H1 (cell line): ENCODE results near the gene CEP250. TPM values are rescaled to one million over a fixed set of nuclear protein-coding genes. Genes with fewer than 3 reads are reported as not detected.

Experiments used
- CTCF ChIA-PET: fragments of 300-600 bp; sonication (Branson Sonifier 250); formaldehyde crosslinking; loops from one replicate; lab custom pipeline; 2021; ENCODE audit not compliant: partially characterized antibody; lab: Charles Lee
- POLR2A ChIA-PET: fragments of 300-600 bp; sonication (Branson Sonifier 250); formaldehyde crosslinking; loops from one replicate; lab custom pipeline; 2021; ENCODE audit warnings: inconsistent platforms; ENCODE audit not compliant: partially characterized antibody; lab: Charles Lee
- DNase-seq, 2 experiments: peaks; one replicate each; pipeline versions ENCODE4 v3.0.0 to v3.0.0-alpha.2; 2010 to 2022; ENCODE audit warnings: low spot score in 2 of 2, low read depth in 1 of 2, mixed read lengths in 1 of 2
- FAIRE-seq: peaks from 2 replicates; lab custom pipeline; 2011; peaks lifted over from hg19 to GRCh38; lab: Jason Lieb, UNC
- H2AFZ ChIP-seq: 2 replicates; pipeline ENCODE4 v1.8.1; 2012; ENCODE audit warnings: low read length, inconsistent platforms
- H2AK5ac ChIP-seq: 2 replicates; pipeline ENCODE4 v1.6.1; 2013; ENCODE audit warnings: low read depth, low read length
- H2BK120ac ChIP-seq: replicated peaks from 2 replicates; pipeline ENCODE3; 2013; ENCODE audit warnings: low read depth, low read length, inconsistent platforms
- H2BK12ac ChIP-seq: 2 replicates; pipeline ENCODE4 v1.6.1; 2013; ENCODE audit warnings: low read depth, low read length
- H2BK15ac ChIP-seq: 2 replicates; pipeline ENCODE4 v1.6.1; 2013; ENCODE audit warnings: low read length
- H2BK20ac ChIP-seq: 2 replicates; pipeline ENCODE4 v1.6.1; 2013; ENCODE audit warnings: low read length
- H2BK5ac ChIP-seq: 2 replicates; pipeline ENCODE4 v1.6.1; 2013; ENCODE audit warnings: low read depth, low read length
- H3K14ac ChIP-seq: 2 replicates; pipeline ENCODE4 v1.6.1; 2013; ENCODE audit warnings: inconsistent platforms; ENCODE audit not compliant: insufficient read length
- H3K18ac ChIP-seq: 2 replicates; pipeline ENCODE4 v1.6.1; 2013; ENCODE audit warnings: low read length; ENCODE audit errors: extremely low read depth
- H3K23ac ChIP-seq: 2 replicates; pipeline ENCODE4 v1.6.1; 2013; ENCODE audit warnings: inconsistent platforms; ENCODE audit not compliant: insufficient read length
- H3K23me2 ChIP-seq: 2 replicates; pipeline ENCODE4 v1.6.1; 2013; ENCODE audit warnings: low read depth, low read length
- H3K27ac ChIP-seq: 2 replicates; pipeline ENCODE4 v1.6.1; 2011; ENCODE audit warnings: low read depth, low read length, inconsistent platforms
- H3K27me3 ChIP-seq, 4 experiments: replicated peaks in 1 of 4; 1 replicate in 1 of 4; 2 replicates in 3 of 4; pipeline versions ENCODE4 v1.6.1 to v1.8.1; 2011 to 2013; ENCODE audit warnings: low read length in 3 of 4, mild to moderate bottlenecking in 3 of 4, inconsistent platforms in 2 of 4, mixed read lengths in 2 of 4, moderate library complexity in 1 of 4; ENCODE audit not compliant: control insufficient read depth in 3 of 4, insufficient read depth in 3 of 4; ENCODE audit errors: extremely low read depth in 1 of 4
- H3K36me3 ChIP-seq, 4 experiments: 2 replicates each; pipeline versions ENCODE4 v1.6.1 to v1.8.1; 2011 to 2013; ENCODE audit warnings: mild to moderate bottlenecking in 4 of 4, low read length in 3 of 4, moderate library complexity in 2 of 4, control low read depth in 1 of 4, inconsistent platforms in 1 of 4; ENCODE audit not compliant: insufficient read depth in 4 of 4, control insufficient read depth in 2 of 4
- H3K4ac ChIP-seq: replicated peaks from 2 replicates; pipeline ENCODE3; 2013; ENCODE audit warnings: low read length, low read depth, mixed read lengths, inconsistent platforms; ENCODE audit not compliant: insufficient read length
- H3K4me1 ChIP-seq, 4 experiments: replicated peaks in 1 of 4; 1 replicate in 1 of 4; 2 replicates in 3 of 4; pipeline versions ENCODE4 v1.6.1 to v1.8.1; 2011 to 2013; ENCODE audit warnings: low read length in 3 of 4, inconsistent platforms in 2 of 4, mixed read lengths in 1 of 4; ENCODE audit not compliant: insufficient read depth in 4 of 4, control insufficient read depth in 3 of 4
- H3K4me2 ChIP-seq, 2 experiments: 2 replicates each; pipeline versions ENCODE4 v1.6.1 to v1.8.1; 2011 to 2013; ENCODE audit warnings: low read depth in 2 of 2, low read length in 2 of 2, control low read depth in 1 of 2, inconsistent platforms in 1 of 2, mild to moderate bottlenecking in 1 of 2; ENCODE audit not compliant: insufficient read depth in 1 of 2
- H3K4me3 ChIP-seq, 4 experiments: fragments of 200-600, 300-600 bp in 1 of 4; sonication (generic), shearing (Covaris generic), sonication (Bioruptor Twin) in 1 of 4; 2 replicates each; pipeline versions ENCODE4 v1.5.1 to v1.8.1; 2011 to 2016; ENCODE audit warnings: low read length in 4 of 4, low read depth in 3 of 4, control low read depth in 2 of 4, inconsistent platforms in 2 of 4, mild to moderate bottlenecking in 2 of 4, mixed read lengths in 1 of 4, moderate library complexity in 1 of 4; ENCODE audit not compliant: insufficient read depth in 2 of 4; ENCODE audit errors: extremely low read depth in 1 of 4
- H3K56ac ChIP-seq: replicated peaks from 2 replicates; pipeline ENCODE3; 2013; ENCODE audit warnings: low read depth, mild to moderate bottlenecking, mixed read lengths, low read length, inconsistent platforms; ENCODE audit not compliant: insufficient read length
- H3K79me1 ChIP-seq: 2 replicates; pipeline ENCODE4 v1.6.1; 2013; ENCODE audit warnings: low read depth, low read length, control low read depth
- H3K79me2 ChIP-seq, 2 experiments: 2 replicates each; pipeline versions ENCODE4 v1.6.1 to v1.8.1; 2012 to 2013; ENCODE audit warnings: low read length in 2 of 2, mild to moderate bottlenecking in 2 of 2, inconsistent platforms in 1 of 2; ENCODE audit not compliant: insufficient read depth in 2 of 2, control insufficient read depth in 1 of 2
- H3K9ac ChIP-seq, 4 experiments: replicated peaks in 1 of 4; 1 replicate in 1 of 4; 2 replicates in 3 of 4; pipeline versions ENCODE4 v1.6.1 to v1.8.1; 2011 to 2013; ENCODE audit warnings: low read depth in 3 of 4, low read length in 3 of 4, control low read depth in 2 of 4, mild to moderate bottlenecking in 2 of 4, moderate library complexity in 2 of 4, inconsistent platforms in 1 of 4; ENCODE audit errors: extremely low read depth in 1 of 4
- H3K9me3 ChIP-seq, 2 experiments: 2 replicates each; pipeline versions ENCODE4 v1.6.1 to v1.8.1; 2012 to 2013; ENCODE audit warnings: mild to moderate bottlenecking in 2 of 2, moderate library complexity in 2 of 2, control low read depth in 1 of 2, inconsistent platforms in 1 of 2, low read depth in 1 of 2, low read length in 1 of 2, mixed read lengths in 1 of 2; ENCODE audit not compliant: insufficient read depth in 2 of 2
- H4K20me1 ChIP-seq, 2 experiments: replicated peaks in 1 of 2; 2 replicates each; pipeline versions ENCODE3 to v1.8.1; 2011 to 2013; ENCODE audit warnings: inconsistent platforms in 2 of 2, low read length in 2 of 2, mild to moderate bottlenecking in 1 of 2; ENCODE audit not compliant: insufficient read depth in 2 of 2, control insufficient read depth in 1 of 2
- H4K5ac ChIP-seq: 2 replicates; pipeline ENCODE4 v1.6.1; 2013; ENCODE audit warnings: low read length, low read depth, mixed read lengths, inconsistent platforms; ENCODE audit not compliant: insufficient read length
- H4K8ac ChIP-seq: 2 replicates; pipeline ENCODE4 v1.8.0; 2013; ENCODE audit warnings: mild to moderate bottlenecking, moderate library complexity, low read length, inconsistent platforms; ENCODE audit not compliant: insufficient read depth; ENCODE audit errors: extremely low read depth
- H4K91ac ChIP-seq: replicated peaks from 2 replicates; pipeline ENCODE3; 2013; ENCODE audit warnings: low read length, mixed read lengths, inconsistent platforms; ENCODE audit not compliant: insufficient read length
- ASH2L ChIP-seq: fragments of 200-600, 300-600 bp; sonication (generic); IDR thresholded peaks from one replicate; pipeline ENCODE4 v1.7.1; 2017; ENCODE audit warnings: low read length
- BACH1 ChIP-seq: IDR thresholded peaks from 2 replicates; pipeline ENCODE4 v1.6.1; 2012; ENCODE audit warnings: low read length, improper control_type of control experiment
- BCL11A ChIP-seq, 2 experiments: IDR thresholded peaks; one replicate each; pipeline ENCODE4 v1.6.1; 2011; ENCODE audit warnings: low read depth in 2 of 2, low read length in 2 of 2, mild to moderate bottlenecking in 2 of 2
- CHD1 ChIP-seq: IDR thresholded peaks from 2 replicates; pipeline ENCODE4 v1.6.1; 2012; ENCODE audit warnings: low read depth, low read length, improper control_type of control experiment
- CTBP2 ChIP-seq: IDR thresholded peaks from 2 replicates; pipeline ENCODE4 v1.7.0; 2011; ENCODE audit warnings: borderline replicate concordance, mild to moderate bottlenecking, moderate library complexity, mixed read lengths, low read length; ENCODE audit not compliant: insufficient read depth, insufficient read length
- HDAC2 ChIP-seq, 2 experiments: fragments of 300-600 bp in 1 of 2; sonication (generic) in 1 of 2; IDR thresholded peaks; 2 replicates each; pipeline ENCODE4 v1.6.1; 2011 to 2012; ENCODE audit warnings: low read depth in 2 of 2, low read length in 2 of 2, mild to moderate bottlenecking in 2 of 2, moderate library complexity in 2 of 2, borderline replicate concordance in 1 of 2, inconsistent platforms in 1 of 2
- NRF1 ChIP-seq: IDR thresholded peaks from 2 replicates; pipeline ENCODE4 v1.6.1; 2011; ENCODE audit warnings: mild to moderate bottlenecking, low read depth, low read length, improper control_type of control experiment
- POLR2A ChIP-seq, 2 experiments: IDR thresholded peaks; 1 replicate in 1 of 2; 2 replicates in 1 of 2; pipeline ENCODE4 v1.6.1; 2011; ENCODE audit warnings: low read depth in 2 of 2, low read length in 2 of 2, mild to moderate bottlenecking in 2 of 2; ENCODE audit errors: control extremely low read depth in 1 of 2
- SIX5 ChIP-seq: IDR thresholded peaks from 2 replicates; pipeline ENCODE4 v1.6.1; 2011; ENCODE audit warnings: mild to moderate bottlenecking, low read depth, low read length
- SRF ChIP-seq: IDR thresholded peaks from 2 replicates; pipeline ENCODE4 v1.6.1; 2011; ENCODE audit warnings: mild to moderate bottlenecking, low read depth, low read length, moderate library complexity
- SUZ12 ChIP-seq: fragments of 200-600 bp; sonication (generic); IDR thresholded peaks from 2 replicates; pipeline ENCODE4 v1.6.1; 2012; ENCODE audit warnings: mild to moderate bottlenecking, inconsistent platforms, low read length, moderate library complexity, mixed read lengths
- WGBS, 2 experiments: shearing (Covaris generic) in 1 of 2; methylation state at CpG; one replicate each; pipeline versions ENCODE4 v1.1.6 to v1.1.7; 2013 to 2015; ENCODE audit warnings: low lambda C conversion rate in 2 of 2, mixed read lengths in 2 of 2, inconsistent platforms in 1 of 2, low coverage in 1 of 2, missing lambda C conversion rate in 1 of 2; ENCODE audit not compliant: insufficient replicate concordance in 2 of 2, insufficient coverage in 1 of 2, insufficient read length in 1 of 2; ENCODE audit errors: extremely low coverage in 1 of 2, missing lambda C conversion rate in 1 of 2; 5-methylcytosine and 5-hydroxymethylcytosine counted together
- polyA plus RNA-seq, 7 experiments: library from polyadenylated mRNA; depleted of rRNA in 3 of 7; stranded (reverse) in 5 of 7; unstranded in 2 of 7; fragments of >200 nt in 5 of 7; fragments of 200-250 nt in 2 of 7; gene quantifications; 1 replicate in 5 of 7; 2 replicates in 1 of 7; 4 replicates in 1 of 7; pipeline versions ENCODE4 v1.2.1 to v1.2.3, GENCODE V29; 2011 to 2013; ENCODE audit warnings: missing spikeins in 2 of 7, mixed read lengths in 2 of 7
- total RNA-seq: library from RNA; stranded (reverse); fragmentation: NEBNext Ultra II Directional; extraction: Animal tissue kit (Norgen Biotek cat#: 25700); gene quantifications from 2 replicates; pipeline ENCODE4 v1.2.1, GENCODE V29; 2021
- TF ChIP-seq, protein P1 (sequence below), 3 experiments: IDR thresholded peaks; 1 replicate in 2 of 3; 2 replicates in 1 of 3; pipeline versions ENCODE4 v1.5.1 to v1.6.1; 2011; ENCODE audit warnings: low read length in 3 of 3, mild to moderate bottlenecking in 3 of 3, inconsistent platforms in 2 of 3, low read depth in 1 of 3, moderate library complexity in 1 of 3; ENCODE audit not compliant: insufficient read depth in 1 of 3; ENCODE audit errors: control extremely low read depth in 1 of 3

Gene CEP250
- total and polyA plus RNA-seq, 2 of the 8 experiments (the other 6 are each of a cell fraction or from before 2014, with no cell fraction given), result 2.6 to 33.7 TPM

- H2BK12ac ChIP-seq, result no peak overlapping the region
- FAIRE-seq (no peak), DNase-seq (no peak)
- H2BK20ac ChIP-seq, result no peak overlapping the region
- ChIA-PET CTCF (interaction anchor here (0.7 to 3.1 kb wide), 15 partner anchors 8 to 1190 kb away, joined by 3 to 11 read pairs (median 4); no protein-coding TSS in a partner anchor), POLR2A (interaction anchor here (0.7 to 2.9 kb wide), 3 partner anchors 9 to 280 kb away, joined by 3 to 27 read pairs (median 4); partner anchors contain the start of genes CEP250, GDF5 and RBM39)
- no peak overlapping the region for H3K14ac ChIP-seq
- H3K4me1 ChIP-seq, result no peaks in the 10 kb centered on the region
- H2BK5ac ChIP-seq, result no peak overlapping the region
- no peak overlapping the region for H3K18ac ChIP-seq
- H2AFZ ChIP-seq, result no peak overlapping the region
- no peaks in the 10 kb centered on the region for H3K79me1 ChIP-seq
- H3K56ac ChIP-seq, result no peak overlapping the region
- H3K4me3 ChIP-seq, result no peak overlapping the region
- no peaks in the 10 kb centered on the region for H3K23me2 ChIP-seq
- H2BK120ac ChIP-seq, result no peak overlapping the region
- H4K91ac ChIP-seq, result no peak overlapping the region
- H4K5ac ChIP-seq, result no peak overlapping the region
- peaks cover 0 to 8% of the 10 kb centered on the region in 2 experiments; a peak in 1 of 4 replicates for H3K79me2 ChIP-seq
- no peak overlapping the region for H3K9ac ChIP-seq
- H3K4me2 ChIP-seq, result no peak overlapping the region
- peaks cover 7 to 39% (median 28%) of the 10 kb centered on the region in 4 experiments; a peak in 7 of 8 replicates for H3K36me3 ChIP-seq
- no peak overlapping the region for H2BK15ac ChIP-seq
- WGBS, 2 experiments, result 97% methylated on average over 2 of the region's 2 CpGs; no CpG with 5 or more reads in 1 of the 2 experiments
- H4K8ac ChIP-seq, result no peak overlapping the region
- H3K27ac ChIP-seq, result no peak overlapping the region
- no peaks in the 10 kb centered on the region for H3K9me3 ChIP-seq
- no peaks in the 10 kb centered on the region for H3K27me3 ChIP-seq
- no peak overlapping the region for H3K23ac ChIP-seq
- no peak overlapping the region for H3K4ac ChIP-seq
- no peak overlapping the region for H2AK5ac ChIP-seq
- peaks cover 3 to 8% of the 10 kb centered on the region in 2 experiments for H4K20me1 ChIP-seq
- TF ChIP-seq, protein P1, sequence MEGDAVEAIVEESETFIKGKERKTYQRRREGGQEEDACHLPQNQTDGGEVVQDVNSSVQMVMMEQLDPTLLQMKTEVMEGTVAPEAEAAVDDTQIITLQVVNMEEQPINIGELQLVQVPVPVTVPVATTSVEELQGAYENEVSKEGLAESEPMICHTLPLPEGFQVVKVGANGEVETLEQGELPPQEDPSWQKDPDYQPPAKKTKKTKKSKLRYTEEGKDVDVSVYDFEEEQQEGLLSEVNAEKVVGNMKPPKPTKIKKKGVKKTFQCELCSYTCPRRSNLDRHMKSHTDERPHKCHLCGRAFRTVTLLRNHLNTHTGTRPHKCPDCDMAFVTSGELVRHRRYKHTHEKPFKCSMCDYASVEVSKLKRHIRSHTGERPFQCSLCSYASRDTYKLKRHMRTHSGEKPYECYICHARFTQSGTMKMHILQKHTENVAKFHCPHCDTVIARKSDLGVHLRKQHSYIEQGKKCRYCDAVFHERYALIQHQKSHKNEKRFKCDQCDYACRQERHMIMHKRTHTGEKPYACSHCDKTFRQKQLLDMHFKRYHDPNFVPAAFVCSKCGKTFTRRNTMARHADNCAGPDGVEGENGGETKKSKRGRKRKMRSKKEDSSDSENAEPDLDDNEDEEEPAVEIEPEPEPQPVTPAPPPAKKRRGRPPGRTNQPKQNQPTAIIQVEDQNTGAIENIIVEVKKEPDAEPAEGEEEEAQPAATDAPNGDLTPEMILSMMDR (IDR thresholded peaks at IDR 0.05; ENCODE audit: control extremely low read depth in 1 of 3, insufficient read depth in 1 of 3, low read depth in 1 of 3, low read length in 3 of 3), result no peak
- TF ChIP-seq SUZ12 (no peak), SIX5 (no peak), NRF1 (no peak), HDAC2 (IDR thresholded peaks at IDR 0.05; ENCODE audit: borderline replicate concordance in 1 of 2, low read depth in 2 of 2, low read length in 2 of 2) (no peak), BCL11A (IDR thresholded peaks at IDR 0.05; ENCODE audit: low read depth in 2 of 2, low read length in 2 of 2) (no peak), ASH2L (no peak), CTBP2 (no peak), CHD1 (no peak), BACH1 (no peak), POLR2A (IDR thresholded peaks at IDR 0.05; ENCODE audit: control extremely low read depth in 1 of 2, low read depth in 2 of 2, low read length in 2 of 2) (no peak), SRF (no peak)
These were observed 7.0 kb downstream of the CEP250 start for GRCh38 chr20:35462351-35462750.
